D721Med (cell line): ENCODE measurements around the gene TTC32.

ENCODE experiments used
- DNase-seq: peaks from one replicate; pipeline ENCODE4 v3.0.0; 2011; ENCODE audit warnings: low spot score; ENCODE audit not compliant: insufficient read length
- FAIRE-seq: peaks from 2 replicates; lab custom pipeline; 2011; peaks lifted over from hg19 to GRCh38; lab: Jason Lieb, UNC
- TF ChIP-seq, protein P1 (sequence below): IDR thresholded peaks from 2 replicates; pipeline ENCODE4 v1.5.1; 2012; ENCODE audit warnings: mild to moderate bottlenecking, control low read depth; ENCODE audit not compliant: insufficient read depth; ENCODE audit errors: missing control alignments

Gene TTC32

DNA sequence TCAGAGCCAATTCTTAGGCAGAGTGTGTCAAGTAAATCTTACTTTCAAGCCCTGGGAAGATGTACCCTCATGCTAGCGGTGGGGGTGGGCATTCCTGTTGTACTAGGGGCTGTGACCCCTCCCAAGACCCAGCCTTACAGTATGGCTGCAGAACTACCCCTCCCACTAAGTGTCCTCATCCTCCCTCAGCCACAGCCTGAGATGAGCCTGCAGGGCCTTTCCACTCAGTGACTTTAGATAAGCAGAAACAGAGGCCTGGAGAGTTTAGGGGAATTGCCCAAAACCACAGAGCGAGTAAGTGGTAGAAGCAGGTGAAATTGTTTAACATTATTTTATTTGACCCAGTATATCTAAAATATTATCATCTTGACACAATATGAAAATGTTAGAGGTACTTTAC lies 36.6 kb downstream of the TTC32 start:
- TF ChIP-seq, protein P1, sequence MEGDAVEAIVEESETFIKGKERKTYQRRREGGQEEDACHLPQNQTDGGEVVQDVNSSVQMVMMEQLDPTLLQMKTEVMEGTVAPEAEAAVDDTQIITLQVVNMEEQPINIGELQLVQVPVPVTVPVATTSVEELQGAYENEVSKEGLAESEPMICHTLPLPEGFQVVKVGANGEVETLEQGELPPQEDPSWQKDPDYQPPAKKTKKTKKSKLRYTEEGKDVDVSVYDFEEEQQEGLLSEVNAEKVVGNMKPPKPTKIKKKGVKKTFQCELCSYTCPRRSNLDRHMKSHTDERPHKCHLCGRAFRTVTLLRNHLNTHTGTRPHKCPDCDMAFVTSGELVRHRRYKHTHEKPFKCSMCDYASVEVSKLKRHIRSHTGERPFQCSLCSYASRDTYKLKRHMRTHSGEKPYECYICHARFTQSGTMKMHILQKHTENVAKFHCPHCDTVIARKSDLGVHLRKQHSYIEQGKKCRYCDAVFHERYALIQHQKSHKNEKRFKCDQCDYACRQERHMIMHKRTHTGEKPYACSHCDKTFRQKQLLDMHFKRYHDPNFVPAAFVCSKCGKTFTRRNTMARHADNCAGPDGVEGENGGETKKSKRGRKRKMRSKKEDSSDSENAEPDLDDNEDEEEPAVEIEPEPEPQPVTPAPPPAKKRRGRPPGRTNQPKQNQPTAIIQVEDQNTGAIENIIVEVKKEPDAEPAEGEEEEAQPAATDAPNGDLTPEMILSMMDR: no peak
- FAIRE-seq (no peak), DNase-seq (no peak)

DNA sequence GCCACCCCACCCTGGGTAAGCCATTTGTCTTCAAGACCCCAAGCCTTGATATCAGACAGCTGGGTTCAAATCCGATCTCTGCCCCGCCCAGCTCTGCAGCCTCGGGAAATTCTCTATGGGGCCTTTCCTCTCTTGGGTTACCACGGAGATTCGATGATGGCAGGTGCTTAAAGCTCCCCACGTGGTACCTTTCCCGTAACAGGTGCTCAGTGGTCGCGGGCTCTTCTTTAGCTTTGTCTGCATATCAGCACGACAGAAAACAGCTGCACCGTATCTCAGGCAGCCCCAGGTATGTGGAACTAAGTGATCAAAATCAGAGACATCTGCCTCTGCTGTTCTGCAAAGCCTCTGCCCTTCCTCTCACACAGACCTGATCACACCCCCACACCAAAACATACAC lies 37.4 kb downstream of the TTC32 start:
- FAIRE-seq (no peak), DNase-seq (no peak)
- TF ChIP-seq, protein P1: no peak

DNA sequence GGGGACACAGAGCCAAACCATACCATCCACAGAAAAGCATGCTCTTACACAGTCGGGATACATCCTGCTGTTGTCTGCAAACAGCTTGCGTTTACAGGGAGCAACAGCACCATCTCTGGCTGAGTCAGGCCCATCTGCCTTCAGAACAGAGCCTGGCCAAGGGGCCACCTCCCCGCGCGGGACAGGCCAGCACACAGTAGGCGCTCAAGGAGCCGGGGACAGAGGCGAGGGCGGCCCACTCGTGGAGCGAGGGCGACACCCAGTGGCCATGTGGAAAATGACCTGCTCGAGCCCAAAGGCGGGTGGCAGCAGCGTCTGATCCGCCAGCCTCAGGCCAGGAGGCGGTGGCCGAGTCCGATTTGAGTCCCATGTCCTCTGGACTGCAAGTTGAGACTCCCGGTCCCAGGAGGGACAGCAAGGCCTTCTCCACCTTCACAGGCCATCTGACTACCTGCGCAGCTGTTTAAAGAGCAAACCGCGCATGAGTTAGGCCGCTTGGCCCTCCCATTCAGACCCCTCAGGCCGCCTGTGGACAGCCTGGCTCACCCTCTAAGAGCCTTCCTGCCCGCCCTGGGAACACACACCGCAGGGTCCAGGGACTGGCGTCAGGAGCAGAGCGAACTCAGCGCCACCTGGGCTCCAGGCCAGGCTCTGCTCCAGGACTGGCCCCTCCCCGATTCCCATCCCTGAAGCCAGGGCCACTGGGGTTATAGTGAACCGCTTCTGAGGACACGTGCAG lies 38.3 kb downstream of the TTC32 start:
- FAIRE-seq (no peak), DNase-seq (peak; percentile 64)
- TF ChIP-seq, protein P1: peak; percentile 69

DNA sequence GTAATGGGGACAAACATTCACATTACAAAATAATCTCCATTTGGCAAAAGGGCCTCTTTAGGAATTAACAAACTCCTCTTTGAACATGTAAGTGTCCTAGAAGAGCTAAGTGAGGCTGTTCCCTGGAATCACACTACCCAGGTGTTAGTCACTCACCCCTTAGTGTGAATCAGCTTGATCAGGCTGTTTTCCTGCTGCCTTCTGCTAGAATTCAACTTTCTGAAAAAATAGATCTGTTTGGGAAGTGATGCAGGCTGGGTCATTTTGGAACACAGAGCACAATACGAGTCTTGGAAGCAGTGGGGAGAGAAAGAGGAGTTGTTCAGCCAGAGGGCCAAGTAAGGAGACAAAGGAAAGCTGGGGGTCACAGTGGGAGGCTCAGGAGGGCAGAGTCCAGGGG lies 40.0 kb downstream of the TTC32 start:
- DNase-seq: no peak
- FAIRE-seq: no peak
- TF ChIP-seq, protein P1: no peak

DNA sequence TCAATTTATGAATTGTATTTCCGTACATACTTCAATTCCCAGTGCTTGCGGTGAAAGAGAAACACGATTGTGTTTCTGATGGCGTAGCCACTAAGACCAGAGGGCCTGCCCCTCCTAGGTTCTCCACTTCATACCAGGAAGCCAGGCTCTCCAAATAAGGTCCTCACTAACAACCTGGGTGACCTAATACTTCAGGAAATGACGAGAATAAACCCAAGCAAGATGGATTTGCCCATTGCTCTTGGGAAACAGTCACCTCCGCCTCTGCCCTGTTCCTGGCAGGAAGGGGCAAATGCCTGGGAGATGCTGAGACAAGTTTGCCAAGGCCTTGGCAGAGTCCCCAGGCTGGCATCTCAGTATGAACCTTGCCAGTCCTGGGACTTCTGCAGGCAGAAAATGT lies 41.8 kb downstream of the TTC32 start:
- TF ChIP-seq, protein P1: no peak

DNA sequence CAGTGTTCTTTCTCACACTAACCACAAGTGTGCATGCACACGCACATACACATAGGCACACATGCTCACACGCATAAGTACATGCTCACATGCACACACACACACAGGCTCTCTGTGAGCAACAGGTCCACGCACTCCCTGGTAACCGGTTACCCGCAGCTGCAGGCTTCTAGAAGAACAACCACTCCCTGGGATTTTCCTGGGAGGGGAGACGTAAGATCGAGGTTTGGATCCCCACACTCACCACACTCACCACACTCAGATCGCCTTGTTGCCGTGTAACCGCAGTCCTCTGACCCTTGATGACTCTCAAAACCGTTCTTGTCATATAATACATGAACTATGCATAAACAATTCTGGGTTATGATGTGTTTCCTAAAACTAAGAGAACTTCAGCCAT lies 42.2 kb downstream of the TTC32 start:
- DNase-seq (no peak), FAIRE-seq (no peak)
- TF ChIP-seq, protein P1: no peak

More for the DNA sequence above, 41.8 kb downstream of the TTC32 start:
- no peak for DNase-seq
- no peak for FAIRE-seq

DNA sequence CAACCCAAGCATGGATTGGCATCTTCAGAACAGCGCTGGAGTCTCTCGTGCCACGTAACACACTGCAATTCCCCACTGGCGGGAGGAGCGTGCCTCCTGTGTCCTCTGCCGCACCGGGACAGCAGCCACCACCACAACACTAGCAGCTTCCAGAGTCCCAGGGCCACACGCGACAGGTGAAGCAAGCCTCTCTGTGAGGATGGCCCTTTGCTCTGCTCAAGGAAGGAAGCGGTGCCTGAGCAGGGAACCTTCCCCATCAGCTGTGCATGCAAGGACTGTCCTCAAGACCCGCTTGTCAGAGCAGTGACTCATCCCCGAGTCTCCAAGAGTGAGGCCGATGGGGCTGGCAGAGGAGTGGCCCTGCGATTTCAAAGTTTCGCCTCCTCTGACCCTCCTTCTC lies 44.0 kb downstream of the TTC32 start:
- DNase-seq (no peak), FAIRE-seq (no peak)
- TF ChIP-seq, protein P1: no peak
